Regular cardiac myocyte (primary cell): ENCODE measurements around the gene PTPRA. TPM values are rescaled to one million over a fixed set of nuclear protein-coding genes. Genes with fewer than 3 reads are reported as not detected.

Experiments used
- total RNA-seq: library from RNA; depleted of rRNA; stranded (reverse); fragments of >200 nt; gene quantifications from 2 replicates; pipeline ENCODE4 v1.2.3, GENCODE V29; 2014

Gene PTPRA
- 25.1 and 30.2 TPM in 2 replicates for total RNA-seq

DNA sequence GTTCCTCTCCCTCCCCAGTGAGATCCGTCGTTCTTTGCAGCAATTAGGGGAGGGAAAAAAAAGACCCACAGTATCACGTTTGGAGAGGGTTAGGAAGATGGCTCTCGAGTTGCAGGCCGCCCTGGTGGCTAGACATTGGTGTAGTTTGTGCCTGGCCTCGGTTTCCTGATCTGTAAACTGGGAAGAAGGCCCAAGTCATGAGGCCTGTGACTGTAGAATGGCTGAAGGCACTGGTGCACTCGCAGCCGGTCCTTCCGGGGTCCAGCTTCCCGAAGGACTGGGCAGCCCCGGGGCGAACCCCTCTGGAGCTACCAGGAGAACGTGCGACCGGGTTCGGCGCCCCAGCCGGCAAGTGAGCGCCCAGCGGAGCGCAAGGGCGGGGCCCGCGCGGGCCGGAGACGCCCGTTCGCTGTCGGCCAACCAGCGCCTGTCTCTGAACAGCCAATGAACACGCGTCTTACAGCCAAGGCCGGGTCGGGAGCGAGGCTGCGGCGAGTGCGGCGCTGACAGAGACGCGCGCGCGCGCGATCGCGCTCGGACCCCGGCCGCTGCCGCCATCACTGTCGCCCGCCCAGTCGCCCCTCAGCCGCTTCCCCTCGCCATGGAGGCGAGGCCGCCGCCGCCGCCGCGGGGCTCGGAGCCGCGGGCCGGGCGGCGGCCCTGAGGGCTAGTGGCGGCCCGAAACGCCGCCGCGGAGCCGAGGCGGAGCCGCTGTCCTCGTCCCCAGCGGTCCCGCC lies at the start of gene PTPRA:
Gene PTPRA (plus strand): TSS at position 472 of the 737 bp plus-strand sequence. CDS start 90,797 bp downstream, outside the sequence.

DNA sequence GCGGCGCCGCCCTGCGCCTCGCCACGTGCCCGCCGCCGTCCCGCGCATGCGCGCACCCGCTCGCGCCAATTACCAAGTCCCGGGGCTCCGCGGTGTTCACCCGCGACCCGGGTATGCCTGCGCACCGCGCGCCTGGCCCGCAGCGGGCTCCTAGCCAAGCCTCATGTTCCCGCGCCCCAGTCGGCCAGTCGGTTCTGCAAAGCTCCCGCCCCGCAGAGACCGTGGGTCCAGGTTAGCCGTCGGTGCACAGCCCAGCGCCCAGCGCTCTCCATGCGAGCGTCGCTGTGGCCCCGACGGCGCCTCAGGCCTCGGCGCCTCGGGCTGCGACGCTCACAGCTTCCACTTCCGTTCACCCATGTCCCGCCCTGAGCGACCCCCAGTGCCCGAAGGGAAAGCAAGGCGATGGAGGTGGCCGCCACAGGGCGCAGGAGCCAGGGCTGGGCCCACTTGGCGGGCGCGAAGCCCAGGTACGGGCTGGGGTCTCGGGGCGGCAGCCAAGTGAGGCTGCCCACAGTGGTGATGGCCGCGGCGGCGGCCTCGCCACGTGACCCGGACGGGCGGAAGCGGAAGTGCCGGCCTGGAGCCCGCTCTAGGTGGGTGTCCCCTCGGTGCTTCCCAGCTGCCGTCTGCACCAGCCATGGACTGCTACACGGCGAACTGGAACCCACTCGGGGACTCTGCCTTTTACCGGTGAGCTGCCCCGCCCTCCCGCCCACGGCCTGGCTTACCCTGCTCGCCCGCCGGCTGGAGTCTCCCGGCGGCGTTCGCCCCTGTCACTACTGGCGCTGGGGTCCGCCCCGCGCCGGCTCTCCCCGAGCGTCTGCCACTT lies 32.9 kb upstream of the PTPRA start, which contains the start of the genes PCED1A and VPS16:
Gene PCED1A (minus strand): TSS at position 518 of the 829 bp plus-strand sequence. CDS start 743 bp downstream, outside the sequence.
Gene VPS16 (plus strand): TSS at position 608 of the 829 bp plus-strand sequence. CDS start 30 bp downstream, at position 638.

DNA sequence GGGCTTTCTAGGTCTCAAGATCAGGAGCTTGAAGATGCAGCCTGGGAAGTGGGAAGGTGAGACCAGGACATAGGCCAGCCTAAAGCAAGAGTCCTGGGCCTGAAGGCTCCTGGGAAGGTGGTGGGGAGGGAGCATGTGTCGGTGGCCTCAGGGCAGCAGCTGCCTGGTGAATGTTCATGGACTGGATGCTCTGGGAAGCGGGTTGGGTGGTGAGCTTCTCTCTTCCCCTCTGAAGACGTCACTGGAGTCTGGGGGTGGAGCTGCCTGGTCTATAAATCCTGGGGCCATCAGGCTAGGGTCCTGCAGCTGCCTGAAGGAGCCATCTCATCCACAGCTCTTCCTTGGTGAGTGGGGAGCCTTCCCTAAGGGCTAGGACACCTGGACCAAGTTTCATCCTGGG lies 170.0 kb downstream of the PTPRA start, which contains the start of gene GNRH2:
Gene GNRH2 (plus strand): TSS at position 301 of the 400 bp plus-strand sequence. CDS start 793 bp downstream, outside the sequence.

DNA sequence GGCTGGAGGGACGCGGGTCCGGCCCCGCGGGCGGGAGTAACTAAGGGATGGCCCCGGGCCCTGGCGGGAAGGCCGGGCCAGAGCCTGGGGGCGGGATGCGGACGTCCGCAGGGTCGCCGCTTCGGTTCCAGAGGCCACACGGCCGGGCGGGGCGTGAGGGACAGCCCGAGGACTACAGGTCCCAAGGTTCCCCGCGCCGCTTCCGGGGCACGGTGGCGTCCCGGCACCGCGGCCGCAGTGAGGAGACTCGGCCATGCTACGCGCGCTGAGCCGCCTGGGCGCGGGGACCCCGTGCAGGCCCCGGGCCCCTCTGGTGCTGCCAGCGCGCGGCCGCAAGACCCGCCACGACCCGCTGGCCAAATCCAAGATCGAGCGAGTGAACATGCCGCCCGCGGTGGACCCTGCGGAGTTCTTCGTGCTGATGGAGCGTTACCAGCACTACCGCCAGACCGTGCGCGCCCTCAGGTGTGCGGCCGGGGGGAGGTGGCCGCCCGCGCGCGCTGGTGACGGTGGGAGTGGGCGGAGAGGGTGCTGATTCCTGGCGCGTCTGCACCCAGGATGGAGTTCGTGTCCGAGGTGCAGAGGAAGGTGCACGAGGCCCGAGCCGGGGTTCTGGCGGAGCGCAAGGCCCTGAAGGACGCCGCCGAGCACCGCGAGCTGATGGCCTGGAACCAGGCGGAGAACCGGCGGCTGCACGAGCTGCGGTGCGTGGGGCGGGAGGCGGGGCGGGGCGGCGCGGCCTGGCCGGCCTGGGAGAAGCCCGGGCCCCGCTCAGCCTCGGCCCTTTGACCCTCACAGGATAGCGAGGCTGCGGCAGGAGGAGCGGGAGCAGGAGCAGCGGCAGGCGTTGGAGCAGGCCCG lies 172.8 kb downstream of the PTPRA start, which contains the start of gene MRPS26:
Gene MRPS26 (plus strand): TSS at position 237 of the 861 bp plus-strand sequence. CDS start 17 bp downstream, at position 254.

DNA sequence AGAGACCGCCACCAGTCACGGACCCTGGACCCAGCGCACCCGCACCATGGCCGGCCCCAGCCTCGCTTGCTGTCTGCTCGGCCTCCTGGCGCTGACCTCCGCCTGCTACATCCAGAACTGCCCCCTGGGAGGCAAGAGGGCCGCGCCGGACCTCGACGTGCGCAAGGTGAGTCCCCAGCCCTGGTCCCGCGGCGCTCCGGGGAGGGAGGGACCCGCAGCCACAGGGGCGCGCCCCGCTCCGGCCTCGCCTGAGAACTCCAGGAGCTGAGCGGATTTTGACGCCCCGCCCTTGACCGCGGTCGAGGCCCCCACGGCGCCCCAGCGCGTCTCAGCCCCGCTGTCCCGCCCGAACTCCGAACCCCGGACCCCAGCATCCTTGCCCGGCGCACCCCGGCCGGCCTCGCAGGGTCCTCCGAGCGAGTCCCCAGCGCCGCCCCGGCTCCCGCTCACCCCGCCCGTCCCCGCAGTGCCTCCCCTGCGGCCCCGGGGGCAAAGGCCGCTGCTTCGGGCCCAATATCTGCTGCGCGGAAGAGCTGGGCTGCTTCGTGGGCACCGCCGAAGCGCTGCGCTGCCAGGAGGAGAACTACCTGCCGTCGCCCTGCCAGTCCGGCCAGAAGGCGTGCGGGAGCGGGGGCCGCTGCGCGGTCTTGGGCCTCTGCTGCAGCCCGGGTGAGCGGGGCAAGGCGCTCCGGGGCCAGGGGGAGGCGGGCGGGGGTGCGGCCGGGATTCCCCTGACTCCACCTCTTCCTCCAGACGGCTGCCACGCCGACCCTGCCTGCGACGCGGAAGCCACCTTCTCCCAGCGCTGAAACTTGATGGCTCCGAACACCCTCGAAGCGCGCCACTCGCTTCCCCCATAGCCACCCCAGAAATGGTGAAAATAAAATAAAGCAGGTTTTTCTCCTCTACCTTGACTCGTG lies 198.6 kb downstream of the PTPRA start, which contains the start of gene OXT:
Gene OXT (plus strand): TSS at position 11 of the 920 bp plus-strand sequence. CDS start 36 bp downstream, at position 47.

DNA sequence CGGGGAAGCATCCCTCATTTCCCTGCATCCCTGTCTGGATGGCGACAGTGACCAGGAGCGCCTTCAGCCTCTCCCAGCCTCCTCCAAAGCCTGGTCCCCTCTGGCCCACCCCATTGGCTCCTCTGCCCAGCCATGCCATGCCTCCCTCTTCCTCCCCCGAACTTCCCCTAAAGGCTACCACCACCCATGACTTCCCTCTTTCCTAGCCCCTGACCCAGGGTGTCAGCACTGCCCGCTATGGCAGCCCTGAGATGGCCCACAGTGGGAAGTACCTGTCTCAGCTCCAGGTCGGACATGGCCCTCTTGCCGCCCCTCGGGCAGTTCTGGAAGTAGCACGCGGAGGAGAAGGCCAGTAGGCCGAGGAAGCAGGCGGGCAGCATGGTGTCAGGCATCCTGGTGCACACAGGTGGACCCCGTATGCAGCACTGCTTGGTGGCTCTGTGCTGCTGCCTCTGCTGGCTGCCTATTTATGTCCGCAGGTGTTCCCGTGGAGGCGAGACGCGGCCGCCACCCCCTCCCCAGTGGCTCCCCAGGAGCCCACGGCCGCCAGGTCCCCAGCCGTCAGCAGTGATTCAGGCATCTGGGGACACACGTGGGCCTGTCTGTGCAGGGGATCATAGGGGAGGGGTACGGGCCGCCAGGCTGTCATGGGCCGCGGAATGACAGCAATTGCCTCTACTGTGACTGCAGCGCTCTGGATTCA lies 211.2 kb downstream of the PTPRA start, which contains the start of gene AVP:
Gene AVP (minus strand): TSS at position 442 of the 703 bp plus-strand sequence. CDS start 50 bp downstream, at position 392.

Other genes with a start within 250 kb of the PTPRA start
- gene NOP56, start 220.8 kb upstream of the PTPRA start, total RNA-seq = 112 and 257 TPM in 2 replicates
- 55.2 and 84.7 TPM in 2 replicates for gene IDH3B, start 209.3 kb upstream of the PTPRA start, total RNA-seq
- under 0.01 and 0.56 TPM in 2 replicates for gene EBF4, start 180.7 kb upstream of the PTPRA start, total RNA-seq
- gene CPXM1, start 72.9 kb upstream of the PTPRA start, total RNA-seq = 0.19 and 0.28 TPM in 2 replicates
- not detected in 2 replicates for gene C20orf141, start 58.5 kb upstream of the PTPRA start, total RNA-seq
- not detected in 2 replicates for gene TMEM239, start 57.1 kb upstream of the PTPRA start, total RNA-seq
- 22.8 and 35.8 TPM in 2 replicates for gene PCED1A, start 32.8 kb upstream of the PTPRA start, total RNA-seq
- 44.5 and 52.9 TPM in 2 replicates for gene VPS16, start 32.7 kb upstream of the PTPRA start, total RNA-seq
- 0.28 TPM in 1 of 2 replicates, not detected in the other for gene GNRH2, start 170.1 kb downstream of the PTPRA start, total RNA-seq
- 35.5 and 56.7 TPM in 2 replicates for gene MRPS26, start 172.6 kb downstream of the PTPRA start, total RNA-seq
- gene OXT, start 198.1 kb downstream of the PTPRA start, total RNA-seq = not detected in 2 replicates
- not detected in 2 replicates for gene AVP, start 211.2 kb downstream of the PTPRA start, total RNA-seq